ENCODE results near the gene BRD4.

The BRD4 gene

DNA sequence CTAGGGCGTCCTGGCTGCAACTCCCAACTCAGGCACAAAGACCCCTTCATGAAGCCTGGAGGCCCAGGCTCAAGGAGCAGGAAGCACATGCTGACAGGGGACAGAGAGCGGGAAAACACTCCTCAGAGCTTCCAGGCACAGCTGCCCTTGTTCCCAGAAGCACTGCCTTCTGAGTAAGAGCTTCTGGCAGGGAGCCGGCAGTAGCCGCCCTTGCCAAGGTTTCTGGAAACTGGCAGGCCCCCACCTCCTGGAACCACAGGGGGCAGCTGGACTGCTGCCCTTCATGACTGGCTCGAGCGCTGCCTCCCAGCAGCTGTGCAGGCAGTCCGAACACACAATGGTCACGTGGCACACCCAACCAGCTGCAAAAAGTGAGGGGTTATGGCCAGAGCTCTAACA, 66.5 kb downstream of the BRD4 start:
- Histone ChIP-seq H3K4me1 (ENCODE audit: control insufficient read depth, insufficient read depth, low read length) (peaks cover 28% of the 10 kb centered on the region), H3K27me3 (ENCODE audit: control insufficient read depth, insufficient read depth, low read length) (no peaks in the 10 kb centered on the region), H3K9me3 (ENCODE audit: control insufficient read depth, low read length) (no peaks in the 10 kb centered on the region), H3K9ac (ENCODE audit: low read length) (no peak overlapping the region), H3K36me3 (ENCODE audit: control insufficient read depth, insufficient read depth, low read length) (peaks cover 26% of the 10 kb centered on the region), H3K4me3 (ENCODE audit: low read length) (no peak overlapping the region)

DNA sequence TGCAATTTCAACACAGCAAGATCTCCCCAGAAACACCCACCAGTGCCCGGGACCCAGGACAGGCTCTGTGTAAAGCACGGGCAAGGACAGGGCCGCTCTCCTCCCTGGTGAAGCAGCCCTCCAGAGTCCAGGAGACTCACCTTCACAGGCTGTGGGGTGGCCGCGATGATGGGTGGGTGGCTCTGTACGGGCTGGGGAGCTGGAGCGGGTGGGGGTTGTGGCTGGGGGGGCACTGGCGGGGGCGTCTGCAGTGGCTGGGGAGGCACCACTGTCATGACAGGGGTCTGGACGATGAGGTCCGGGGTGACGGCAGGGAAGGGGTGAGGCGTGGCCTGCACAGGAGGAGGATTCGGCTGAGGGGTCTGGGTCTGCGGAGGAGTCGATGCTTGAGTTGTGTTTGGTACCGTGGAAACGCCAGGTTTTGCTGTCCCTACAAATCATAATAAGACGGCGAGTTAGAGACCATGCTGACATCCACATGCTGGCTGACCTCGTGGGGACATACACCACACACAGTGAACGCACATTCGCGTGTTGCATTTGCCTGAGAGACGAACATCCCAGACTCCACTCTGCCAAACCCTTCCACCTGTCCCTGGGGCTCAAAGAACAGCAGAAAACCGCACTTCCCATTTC, 67.0 kb downstream of the BRD4 start:
- Histone ChIP-seq H3K9ac (ENCODE audit: low read length) (no peak overlapping the region), H3K36me3 (ENCODE audit: control insufficient read depth, insufficient read depth, low read length) (peaks cover 31% of the 10 kb centered on the region), H3K9me3 (ENCODE audit: control insufficient read depth, low read length) (no peaks in the 10 kb centered on the region), H3K4me3 (ENCODE audit: low read length) (no peak overlapping the region), H3K27me3 (ENCODE audit: control insufficient read depth, insufficient read depth, low read length) (no peaks in the 10 kb centered on the region), H3K4me1 (ENCODE audit: control insufficient read depth, insufficient read depth, low read length) (peaks cover 28% of the 10 kb centered on the region)

- Histone ChIP-seq H3K4me3 (ENCODE audit: low read length) (no peak overlapping the region), H3K27me3 (ENCODE audit: control insufficient read depth, insufficient read depth, low read length) (no peaks in the 10 kb centered on the region), H3K9me3 (ENCODE audit: control insufficient read depth, low read length) (no peaks in the 10 kb centered on the region), H3K36me3 (ENCODE audit: control insufficient read depth, insufficient read depth, low read length) (peaks cover 36% of the 10 kb centered on the region), H3K9ac (ENCODE audit: low read length) (no peak overlapping the region), H3K4me1 (ENCODE audit: control insufficient read depth, insufficient read depth, low read length) (peaks cover 28% of the 10 kb centered on the region)
Measured at GRCh38 chr19:15264933-15265206, 67.5 kb downstream of the BRD4 start.

- Histone ChIP-seq H3K36me3 (ENCODE audit: control insufficient read depth, insufficient read depth, low read length) (peaks cover 36% of the 10 kb centered on the region), H3K4me1 (ENCODE audit: control insufficient read depth, insufficient read depth, low read length) (peaks cover 28% of the 10 kb centered on the region), H3K9ac (ENCODE audit: low read length) (no peak overlapping the region)
Measured at GRCh38 chr19:15264061-15264932, 68.0 kb downstream of the BRD4 start.

GRCh38 chr19:15263361-15263985, 68.9 kb downstream of the BRD4 start:
- Histone ChIP-seq H3K4me3 (ENCODE audit: low read length) (no peak overlapping the region), H3K4me1 (ENCODE audit: control insufficient read depth, insufficient read depth, low read length) (peaks cover 21% of the 10 kb centered on the region), H3K9me3 (ENCODE audit: control insufficient read depth, low read length) (no peaks in the 10 kb centered on the region), H3K36me3 (ENCODE audit: control insufficient read depth, insufficient read depth, low read length) (peaks cover 43% of the 10 kb centered on the region), H3K27me3 (ENCODE audit: control insufficient read depth, insufficient read depth, low read length) (no peaks in the 10 kb centered on the region), H3K9ac (ENCODE audit: low read length) (no peak overlapping the region)

More at GRCh38 chr19:15264061-15264932, 68.0 kb downstream of the BRD4 start:
- no peaks in the 10 kb centered on the region for H3K9me3 ChIP-seq (ENCODE audit: control insufficient read depth, low read length)
- no peak overlapping the region for H3K4me3 ChIP-seq (ENCODE audit: low read length)
- no peaks in the 10 kb centered on the region for H3K27me3 ChIP-seq (ENCODE audit: control insufficient read depth, insufficient read depth, low read length)

DNA sequence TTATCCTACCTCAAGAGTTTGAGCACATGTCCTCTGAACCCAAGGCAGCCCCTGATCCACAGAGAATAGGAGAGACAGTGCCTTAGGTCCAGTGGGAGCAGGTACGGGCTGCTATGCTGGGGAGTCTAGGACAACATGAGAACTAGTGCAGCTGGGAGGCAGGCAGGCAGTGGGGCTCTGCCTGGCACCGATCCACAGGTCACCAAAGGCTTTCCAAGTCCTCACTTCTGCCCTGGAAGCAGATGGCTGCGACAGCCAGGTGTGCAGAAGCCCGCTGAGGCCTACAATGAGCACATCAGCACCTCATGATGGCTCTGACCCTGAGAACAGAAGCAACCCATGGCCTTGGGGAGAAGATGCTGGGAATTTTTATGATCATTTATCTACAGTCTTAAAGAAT, 70.3 kb downstream of the BRD4 start:
- Histone ChIP-seq H3K27me3 (ENCODE audit: control insufficient read depth, insufficient read depth, low read length) (no peaks in the 10 kb centered on the region), H3K9me3 (ENCODE audit: control insufficient read depth, low read length) (no peaks in the 10 kb centered on the region), H3K9ac (ENCODE audit: low read length) (no peak overlapping the region), H3K36me3 (ENCODE audit: control insufficient read depth, insufficient read depth, low read length) (peaks cover 56% of the 10 kb centered on the region), H3K4me3 (ENCODE audit: low read length) (no peak overlapping the region), H3K4me1 (ENCODE audit: control insufficient read depth, insufficient read depth, low read length) (peaks cover 16% of the 10 kb centered on the region)

- peaks cover 63% of the 10 kb centered on the region for H3K36me3 ChIP-seq (ENCODE audit: control insufficient read depth, insufficient read depth, low read length)
- H3K4me3 ChIP-seq (ENCODE audit: low read length) = no peak overlapping the region
- H3K9ac ChIP-seq (ENCODE audit: low read length) = no peak overlapping the region
- no peaks in the 10 kb centered on the region for H3K9me3 ChIP-seq (ENCODE audit: control insufficient read depth, low read length)
- H3K27me3 ChIP-seq (ENCODE audit: control insufficient read depth, insufficient read depth, low read length) = no peaks in the 10 kb centered on the region
- peaks cover 14% of the 10 kb centered on the region for H3K4me1 ChIP-seq (ENCODE audit: control insufficient read depth, insufficient read depth, low read length)
Measured at GRCh38 chr19:15260939-15261338, 71.4 kb downstream of the BRD4 start.

DNA sequence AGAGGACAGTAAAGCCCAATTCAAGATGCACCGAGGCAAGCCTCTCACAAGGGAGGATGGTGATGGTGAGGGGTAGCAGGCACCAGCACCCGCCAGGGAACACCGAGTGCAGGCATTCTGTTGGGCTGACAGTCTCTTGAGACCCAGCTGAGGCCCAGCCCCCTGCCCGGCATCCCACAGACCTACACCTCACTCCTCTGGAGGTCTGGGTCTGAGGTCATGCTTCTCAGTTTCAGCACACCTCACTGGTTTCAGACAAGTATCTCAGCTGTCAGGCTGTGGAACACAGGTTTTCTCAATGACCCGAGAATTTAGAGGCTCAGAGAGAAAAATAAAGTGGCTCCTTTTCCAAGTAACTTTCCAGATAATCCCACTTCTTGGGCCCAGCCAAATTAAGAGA, 72.4 kb downstream of the BRD4 start:
- H3K9me3 ChIP-seq (ENCODE audit: control insufficient read depth, low read length) = no peaks in the 10 kb centered on the region
- H3K27me3 ChIP-seq (ENCODE audit: control insufficient read depth, insufficient read depth, low read length) = no peaks in the 10 kb centered on the region
- H3K4me3 ChIP-seq (ENCODE audit: low read length) = no peak overlapping the region
- H3K9ac ChIP-seq (ENCODE audit: low read length) = no peak overlapping the region
- H3K4me1 ChIP-seq (ENCODE audit: control insufficient read depth, insufficient read depth, low read length) = peaks cover 7% of the 10 kb centered on the region
- peaks cover 71% of the 10 kb centered on the region for H3K36me3 ChIP-seq (ENCODE audit: control insufficient read depth, insufficient read depth, low read length)

- Histone ChIP-seq H3K9ac (ENCODE audit: low read length) (no peak overlapping the region), H3K4me1 (ENCODE audit: control insufficient read depth, insufficient read depth, low read length) (no peaks in the 10 kb centered on the region), H3K36me3 (ENCODE audit: control insufficient read depth, insufficient read depth, low read length) (peaks cover 66% of the 10 kb centered on the region), H3K9me3 (ENCODE audit: control insufficient read depth, low read length) (no peaks in the 10 kb centered on the region), H3K4me3 (ENCODE audit: low read length) (no peak overlapping the region), H3K27me3 (ENCODE audit: control insufficient read depth, insufficient read depth, low read length) (no peaks in the 10 kb centered on the region)
Measured at GRCh38 chr19:15257782-15258181, 74.6 kb downstream of the BRD4 start.

DNA sequence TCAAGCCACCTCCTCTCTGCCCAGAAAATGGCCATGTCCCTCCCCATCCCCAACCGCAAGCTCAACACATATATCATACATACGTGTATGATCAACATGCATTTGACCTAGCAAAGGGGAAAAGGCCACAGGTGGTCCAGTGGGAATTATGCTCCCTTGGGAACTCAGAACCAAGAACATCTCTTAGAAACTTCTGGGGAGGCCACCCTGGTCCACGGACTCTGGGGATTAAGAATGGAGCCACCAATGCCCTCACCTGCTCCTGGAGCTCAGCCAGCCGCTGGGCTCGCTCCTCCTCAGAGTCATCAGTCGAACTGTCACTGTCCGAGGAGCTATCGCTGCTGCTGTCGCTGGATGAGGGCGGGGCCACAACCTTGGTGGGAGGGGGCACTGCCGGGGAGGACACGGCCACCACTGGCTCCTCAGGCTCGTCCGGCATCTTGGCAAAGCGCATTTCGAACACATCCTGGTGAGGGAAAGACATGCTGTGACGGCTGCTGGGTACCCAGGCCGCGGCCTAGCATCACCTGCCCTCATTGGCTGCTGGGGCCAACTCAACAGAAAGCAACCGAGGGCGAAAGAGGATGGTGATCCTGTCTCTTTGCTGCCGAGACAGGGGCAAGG, 75.5 kb downstream of the BRD4 start:
- H3K9ac ChIP-seq (ENCODE audit: low read length) = no peak overlapping the region
- no peaks in the 10 kb centered on the region for H3K4me1 ChIP-seq (ENCODE audit: control insufficient read depth, insufficient read depth, low read length)
- H3K9me3 ChIP-seq (ENCODE audit: control insufficient read depth, low read length) = no peaks in the 10 kb centered on the region
- peaks cover 65% of the 10 kb centered on the region for H3K36me3 ChIP-seq (ENCODE audit: control insufficient read depth, insufficient read depth, low read length)
- H3K27me3 ChIP-seq (ENCODE audit: control insufficient read depth, insufficient read depth, low read length) = no peaks in the 10 kb centered on the region
- H3K4me3 ChIP-seq (ENCODE audit: low read length) = no peak overlapping the region

DNA sequence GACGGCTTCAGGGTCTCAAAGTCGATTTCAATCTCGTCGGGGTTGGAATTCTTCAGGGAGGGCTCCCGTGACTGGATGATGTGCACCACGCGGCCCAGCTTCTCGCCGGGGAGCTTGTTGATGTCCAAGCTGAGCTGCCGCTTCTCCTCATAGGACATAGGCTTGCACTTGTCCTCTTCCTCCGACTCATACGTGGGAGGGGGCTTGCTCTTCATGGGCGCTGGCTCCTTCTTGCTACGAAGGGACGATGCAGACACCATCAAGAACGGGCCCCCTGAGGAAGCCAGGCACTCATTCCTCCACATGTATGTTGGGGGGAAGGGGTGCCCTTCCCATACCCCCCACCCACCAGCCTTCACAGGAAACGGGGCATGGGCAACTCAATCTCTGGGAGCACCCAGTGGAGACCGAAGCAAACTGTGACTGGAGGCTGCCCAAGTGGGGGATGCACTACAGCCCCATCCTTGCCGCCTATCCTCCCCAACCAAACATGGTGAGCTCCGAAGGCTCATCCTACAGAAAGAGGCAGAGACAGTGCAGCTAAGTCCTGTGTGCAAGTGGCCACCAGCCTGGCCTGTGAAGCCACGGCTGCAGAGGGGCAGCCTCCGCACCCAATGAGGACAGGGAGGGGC, 76.9 kb downstream of the BRD4 start:
- Histone ChIP-seq H3K9ac (ENCODE audit: low read length) (no peak overlapping the region), H3K36me3 (ENCODE audit: control insufficient read depth, insufficient read depth, low read length) (peaks cover 59% of the 10 kb centered on the region), H3K4me3 (ENCODE audit: low read length) (no peak overlapping the region), H3K4me1 (ENCODE audit: control insufficient read depth, insufficient read depth, low read length) (peaks cover 4% of the 10 kb centered on the region), H3K27me3 (ENCODE audit: control insufficient read depth, insufficient read depth, low read length) (no peaks in the 10 kb centered on the region), H3K9me3 (ENCODE audit: control insufficient read depth, low read length) (no peaks in the 10 kb centered on the region)

Measured in mucosa of stomach (tissue), 1 donor.